Osteoblast (primary cell): ENCODE data around the gene MPPED1. TPM values are rescaled to one million over a fixed set of nuclear protein-coding genes. Genes with fewer than 3 reads are reported as not detected.

ENCODE experiments used
- DNase-seq: peaks from one replicate; pipeline ENCODE4 v3.0.0; 2011; ENCODE audit warnings: low spot score, mixed read lengths; ENCODE audit not compliant: insufficient read length; ENCODE audit errors: missing footprints
- H2AFZ ChIP-seq: 2 replicates; pipeline ENCODE4 v1.6.0; 2011; ENCODE audit warnings: mild to moderate bottlenecking, low read length
- H3K27ac ChIP-seq: 2 replicates; pipeline ENCODE4 v1.5.1; 2011; ENCODE audit warnings: mild to moderate bottlenecking, low read depth, low read length, moderate library complexity
- H3K27me3 ChIP-seq: 2 replicates; pipeline ENCODE4 v1.6.0; 2012; ENCODE audit warnings: mild to moderate bottlenecking, control low read depth, inconsistent platforms, low read length, moderate library complexity; ENCODE audit not compliant: insufficient read depth
- H3K36me3 ChIP-seq: 2 replicates; pipeline ENCODE4 v1.5.1; 2011; ENCODE audit warnings: mild to moderate bottlenecking, low read length, control low read depth, moderate library complexity; ENCODE audit not compliant: insufficient read depth
- H3K4me1 ChIP-seq: 2 replicates; pipeline ENCODE4 v1.5.1; 2011; ENCODE audit warnings: mild to moderate bottlenecking, low read length, control low read depth, moderate library complexity; ENCODE audit not compliant: insufficient read depth
- H3K4me2 ChIP-seq: 2 replicates; pipeline ENCODE4 v1.6.0; 2011; ENCODE audit warnings: mild to moderate bottlenecking, low read length; ENCODE audit not compliant: insufficient read depth
- H3K4me3 ChIP-seq: fragments of 200-600 bp; sonication (generic); 3 replicates; pipeline ENCODE4 v1.5.1; 2012; ENCODE audit warnings: mild to moderate bottlenecking, low read length, inconsistent platforms; ENCODE audit not compliant: insufficient read depth
- H3K79me2 ChIP-seq: 2 replicates; pipeline ENCODE4 v1.6.0; 2012; ENCODE audit warnings: mild to moderate bottlenecking, low read length, control low read depth, inconsistent platforms; ENCODE audit not compliant: insufficient read depth
- H3K9me3 ChIP-seq: 2 replicates; pipeline ENCODE4 v1.5.1; 2011; ENCODE audit warnings: low read depth, low read length, control low read depth
- H4K20me1 ChIP-seq: 2 replicates; pipeline ENCODE4 v1.6.0; 2012; ENCODE audit warnings: mild to moderate bottlenecking, low read length, control low read depth; ENCODE audit not compliant: insufficient read depth
- CTCF ChIP-seq: IDR thresholded peaks from 2 replicates; pipeline ENCODE4 v1.5.1; 2011; ENCODE audit warnings: mild to moderate bottlenecking, low read depth, low read length, moderate library complexity; ENCODE audit errors: extremely low read depth
- total RNA-seq: library from RNA; depleted of rRNA; stranded (reverse); fragments of >200 nt; gene quantifications from 2 replicates; pipeline ENCODE4 v1.2.3, GENCODE V29; 2012

Gene MPPED1
- total RNA-seq, 1 donor: not detected

GRCh38 chr22:43448048-43448447 lies 36.2 kb downstream of the MPPED1 start:
- H3K4me1 ChIP-seq: no peaks in the 10 kb centered on the region
- H3K9me3 ChIP-seq: no peaks in the 10 kb centered on the region
- H3K4me2 ChIP-seq: no peak overlapping the region
- H3K36me3 ChIP-seq: no peaks in the 10 kb centered on the region
- no peak overlapping the region for H3K27ac ChIP-seq
- no peak for DNase-seq
- H3K79me2 ChIP-seq: no peaks in the 10 kb centered on the region
- no peak for TF ChIP-seq CTCF
- no peak overlapping the region for H2AFZ ChIP-seq
- no peaks in the 10 kb centered on the region for H4K20me1 ChIP-seq
- no peak overlapping the region for H3K4me3 ChIP-seq
- no peaks in the 10 kb centered on the region for H3K27me3 ChIP-seq

GRCh38 chr22:43449205-43449830 lies 37.5 kb downstream of the MPPED1 start:
- no peaks in the 10 kb centered on the region for H4K20me1 ChIP-seq
- no peak for TF ChIP-seq CTCF

GRCh38 chr22:43449831-43450225 lies 38.0 kb downstream of the MPPED1 start:
- Histone ChIP-seq H3K4me3 (no peak overlapping the region), H4K20me1 (no peaks in the 10 kb centered on the region), H3K36me3 (no peaks in the 10 kb centered on the region), H3K27ac (no peak overlapping the region), H3K9me3 (no peaks in the 10 kb centered on the region), H3K27me3 (no peaks in the 10 kb centered on the region), H3K4me2 (no peak overlapping the region), H3K79me2 (no peaks in the 10 kb centered on the region), H2AFZ (no peak overlapping the region), H3K4me1 (no peaks in the 10 kb centered on the region)
- DNase-seq: no peak
- TF ChIP-seq CTCF: no peak

More at GRCh38 chr22:43449205-43449830, 37.5 kb downstream of the MPPED1 start:
- no peak for DNase-seq
- Histone ChIP-seq H3K4me2 (no peak overlapping the region), H3K79me2 (no peaks in the 10 kb centered on the region), H2AFZ (no peak overlapping the region), H3K4me1 (no peaks in the 10 kb centered on the region), H3K27me3 (no peaks in the 10 kb centered on the region), H3K4me3 (no peak overlapping the region), H3K36me3 (no peaks in the 10 kb centered on the region), H3K9me3 (no peaks in the 10 kb centered on the region), H3K27ac (no peak overlapping the region)

GRCh38 chr22:43451371-43452050 lies 39.7 kb downstream of the MPPED1 start:
- no peaks in the 10 kb centered on the region for H4K20me1 ChIP-seq
- no peaks in the 10 kb centered on the region for H3K79me2 ChIP-seq
- no peaks in the 10 kb centered on the region for H3K4me1 ChIP-seq
- no peak overlapping the region for H3K4me3 ChIP-seq
- no peaks in the 10 kb centered on the region for H3K36me3 ChIP-seq
- H3K27me3 ChIP-seq: no peaks in the 10 kb centered on the region
- no peak overlapping the region for H3K4me2 ChIP-seq
- no peaks in the 10 kb centered on the region for H3K9me3 ChIP-seq
- no peak overlapping the region for H3K27ac ChIP-seq
- no peak for TF ChIP-seq CTCF
- no peak overlapping the region for H2AFZ ChIP-seq
- no peak for DNase-seq
